Measurements from ENCODE around the gene AGRP.
A peak's percentile ranks its signal among the peaks of the same experiment; 100 is the strongest.

The AGRP gene

DNA sequence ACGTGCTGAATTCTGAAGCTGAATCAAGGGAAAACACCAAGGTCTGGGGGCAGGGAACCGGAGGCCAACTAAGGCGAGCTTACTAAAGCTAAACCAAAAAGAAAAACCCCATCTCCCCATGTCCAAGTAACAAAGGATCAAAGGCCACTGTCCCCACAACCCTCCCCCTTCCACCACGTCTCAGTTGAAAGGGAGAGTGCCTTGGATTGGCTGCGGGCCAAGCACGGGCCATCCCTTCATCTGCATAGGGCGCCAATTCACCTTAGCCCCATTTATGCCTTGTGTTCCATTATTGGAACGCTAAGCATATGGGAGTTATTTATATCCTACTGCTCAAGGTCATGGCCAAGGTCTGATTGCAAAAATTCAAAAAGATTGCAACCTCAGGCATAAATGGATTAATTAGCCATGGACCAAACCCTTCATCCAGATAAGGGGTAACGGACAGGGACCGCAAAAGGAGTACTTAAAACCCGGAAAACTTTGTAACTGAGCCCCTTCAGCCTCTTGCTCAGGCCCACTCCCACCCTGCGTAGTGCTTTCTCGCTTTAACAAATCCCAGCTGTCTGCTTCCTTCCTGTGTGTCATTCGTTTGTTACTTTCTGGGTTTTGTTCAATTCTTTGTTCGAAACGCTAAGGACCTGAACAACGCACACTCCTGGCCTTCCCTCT lies 1.6 kb downstream of the AGRP start:
- peak overlapping the region; percentile 88 to 89 for H3K4me3 ChIP-seq
- peak overlapping the region; percentile 84 to 87 for H3K27ac ChIP-seq
- TF ChIP-seq, protein P1, sequence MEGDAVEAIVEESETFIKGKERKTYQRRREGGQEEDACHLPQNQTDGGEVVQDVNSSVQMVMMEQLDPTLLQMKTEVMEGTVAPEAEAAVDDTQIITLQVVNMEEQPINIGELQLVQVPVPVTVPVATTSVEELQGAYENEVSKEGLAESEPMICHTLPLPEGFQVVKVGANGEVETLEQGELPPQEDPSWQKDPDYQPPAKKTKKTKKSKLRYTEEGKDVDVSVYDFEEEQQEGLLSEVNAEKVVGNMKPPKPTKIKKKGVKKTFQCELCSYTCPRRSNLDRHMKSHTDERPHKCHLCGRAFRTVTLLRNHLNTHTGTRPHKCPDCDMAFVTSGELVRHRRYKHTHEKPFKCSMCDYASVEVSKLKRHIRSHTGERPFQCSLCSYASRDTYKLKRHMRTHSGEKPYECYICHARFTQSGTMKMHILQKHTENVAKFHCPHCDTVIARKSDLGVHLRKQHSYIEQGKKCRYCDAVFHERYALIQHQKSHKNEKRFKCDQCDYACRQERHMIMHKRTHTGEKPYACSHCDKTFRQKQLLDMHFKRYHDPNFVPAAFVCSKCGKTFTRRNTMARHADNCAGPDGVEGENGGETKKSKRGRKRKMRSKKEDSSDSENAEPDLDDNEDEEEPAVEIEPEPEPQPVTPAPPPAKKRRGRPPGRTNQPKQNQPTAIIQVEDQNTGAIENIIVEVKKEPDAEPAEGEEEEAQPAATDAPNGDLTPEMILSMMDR (IDR thresholded peaks at IDR 0.05), result no peak
- H3K36me3 ChIP-seq, result peaks cover 0 to 10% (median 0%) of the 10 kb centered on the region in 3 donors
- no peaks in the 10 kb centered on the region for H3K9me3 ChIP-seq
- peaks cover 0 to 39% (median 33%) of the 10 kb centered on the region in 4 donors for H3K4me1 ChIP-seq
- no peak for DNase-seq
- intact Hi-C loops (cut with DNase I; ENCODE audit: low total_unique reads), result no loop called here
- no peaks in the 10 kb centered on the region for H3K27me3 ChIP-seq

DNA sequence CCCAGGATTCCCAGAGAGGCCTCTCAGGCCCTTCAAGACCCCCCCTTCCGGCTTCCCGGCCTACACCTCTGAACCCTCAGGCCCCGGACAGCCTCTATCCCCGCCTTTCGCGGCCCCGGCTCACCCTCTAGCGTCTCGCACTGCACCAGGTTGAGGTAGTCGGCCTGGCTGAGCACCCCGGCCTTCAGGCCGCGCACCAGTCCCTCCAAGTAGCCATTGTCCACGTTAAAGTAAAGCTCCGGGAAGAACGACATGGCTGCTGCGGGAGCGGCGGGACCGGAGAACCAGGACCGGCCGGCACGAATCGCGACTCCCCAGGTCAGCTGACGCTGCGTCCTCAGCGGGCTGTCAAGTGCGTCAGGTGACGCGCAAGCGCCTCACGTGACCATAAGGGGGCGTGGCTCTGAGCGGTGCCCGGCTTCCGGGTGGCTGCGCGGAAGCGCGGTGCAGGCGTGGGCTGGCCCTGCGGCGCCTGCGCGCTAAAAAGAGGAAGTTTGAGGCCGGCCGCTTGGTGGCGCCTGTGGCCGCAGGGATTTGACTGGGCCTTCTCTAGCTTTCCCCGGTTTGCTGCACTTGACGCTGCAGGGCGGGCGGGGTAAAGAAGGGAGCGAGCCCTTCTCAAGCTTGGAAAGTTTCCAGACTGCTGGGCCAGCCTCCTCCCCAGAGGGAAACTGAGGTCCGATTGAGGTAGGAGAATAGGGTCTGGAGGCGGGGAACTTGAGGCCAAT lies 2.4 kb downstream of the AGRP start, which contains the start of gene ATP6V0D1:
Gene ATP6V0D1, minus strand, starts transcription at position 325 of the 728 bp plus-strand sequence. Its CDS starts 71 bp downstream, at position 254.
- DNase-seq, result peak; percentile 97 to 99
- H3K4me3 ChIP-seq, result peak within 1 kb of the TSS; percentile 88 to 89
- H3K36me3 ChIP-seq, result peaks cover 0 to 10% (median 0%) of the 10 kb centered on the region in 3 donors
- H3K27me3 ChIP-seq, result no peaks in the 10 kb centered on the region
- TF ChIP-seq, protein P1 (IDR thresholded peaks at IDR 0.05), result peak; percentile 89 to 91
- peak within 1 kb of the TSS; percentile 84 to 87 for H3K27ac ChIP-seq
- H3K4me1 ChIP-seq, result peaks cover 0 to 39% (median 34%) of the 10 kb centered on the region in 4 donors
- no peaks in the 10 kb centered on the region for H3K9me3 ChIP-seq
- intact Hi-C loops (cut with DNase I; ENCODE audit: low total_unique reads), result no loop called here

DNA sequence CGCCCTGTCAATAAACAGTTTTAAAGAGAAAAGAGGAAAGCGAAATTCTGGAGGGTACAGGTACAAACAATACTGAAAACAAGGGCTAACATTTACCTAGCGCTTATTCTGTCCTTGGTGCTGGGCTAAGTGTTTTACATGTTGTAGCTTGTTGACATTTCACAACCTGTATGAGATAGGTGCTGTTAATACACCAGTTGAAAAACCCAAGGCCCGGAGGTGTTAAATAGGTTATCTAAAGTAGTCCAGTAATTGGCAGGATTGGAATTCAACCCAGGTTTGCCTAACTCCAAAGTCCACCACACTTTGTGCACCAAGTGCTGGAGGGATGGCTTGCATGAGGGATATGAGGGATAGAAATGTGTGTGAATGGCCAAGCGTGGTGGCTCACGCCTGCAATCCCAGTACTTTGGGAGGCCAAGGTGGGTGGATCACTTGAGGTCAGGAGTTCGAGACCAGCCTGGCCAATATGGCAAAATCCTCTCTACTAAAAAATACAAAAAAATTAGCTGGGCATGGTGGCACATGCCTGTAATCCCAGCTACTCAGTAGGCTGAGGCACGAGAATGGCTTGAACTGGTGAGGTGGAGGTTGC lies 5.3 kb downstream of the AGRP start:
- DNase-seq, result no peak
- intact Hi-C loops (cut with DNase I; ENCODE audit: low total_unique reads), result no loop called here
- no peaks in the 10 kb centered on the region for H3K36me3 ChIP-seq
- H3K9me3 ChIP-seq, result no peaks in the 10 kb centered on the region
- TF ChIP-seq, protein P1 (IDR thresholded peaks at IDR 0.05), result no peak
- H3K4me1 ChIP-seq, result peaks cover 0 to 49% (median 37%) of the 10 kb centered on the region in 4 donors
- H3K27me3 ChIP-seq, result no peaks in the 10 kb centered on the region
- no peak overlapping the region for H3K4me3 ChIP-seq
- no peak overlapping the region for H3K27ac ChIP-seq

DNA sequence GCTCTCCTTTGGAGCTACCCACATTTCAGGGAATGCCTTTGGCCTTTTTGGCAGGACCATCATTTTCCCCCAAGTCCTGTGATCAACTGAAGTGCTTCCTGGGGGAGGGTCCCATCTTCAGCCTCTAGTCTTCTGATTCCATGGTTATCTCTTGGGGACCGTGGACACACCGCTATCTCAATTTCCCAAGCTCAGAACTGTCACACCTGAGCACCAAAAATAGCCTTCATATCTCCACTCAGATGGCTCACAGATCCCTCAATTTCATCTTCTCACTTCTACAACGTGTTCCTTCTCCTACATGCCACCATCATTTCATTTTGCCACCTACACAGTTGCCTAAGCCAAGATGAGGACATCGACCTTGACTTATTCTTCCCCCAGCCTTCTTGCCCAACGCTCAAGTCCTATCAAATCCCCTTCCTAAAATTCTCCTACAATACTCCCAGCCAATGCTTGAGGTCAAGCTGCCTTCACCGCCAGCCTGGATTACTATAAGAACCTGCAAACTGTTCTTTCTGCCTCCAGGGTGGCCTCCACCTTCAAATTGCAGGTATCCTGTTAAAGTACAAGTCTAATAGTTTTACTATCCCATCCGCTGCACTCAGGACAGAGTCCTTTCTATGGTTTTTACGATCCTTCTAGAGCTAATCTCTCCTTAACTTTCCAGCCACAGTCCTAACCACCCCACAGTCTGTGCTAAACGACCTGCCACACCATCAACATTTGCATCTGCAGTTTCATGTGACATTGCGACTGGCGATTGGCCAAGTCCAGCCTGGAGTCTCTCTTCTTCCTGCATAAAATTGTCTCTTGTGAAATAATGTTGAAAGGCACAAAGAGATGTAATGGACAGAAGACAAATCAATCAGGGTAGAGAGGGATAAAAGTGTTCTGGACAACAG lies 8.5 kb downstream of the AGRP start:
- Histone ChIP-seq H3K27me3 (no peaks in the 10 kb centered on the region), H3K9me3 (no peaks in the 10 kb centered on the region), H3K36me3 (no peaks in the 10 kb centered on the region), H3K4me3 (no peak overlapping the region), H3K4me1 (peaks cover 0 to 46% (median 30%) of the 10 kb centered on the region in 4 donors), H3K27ac (no peak overlapping the region)
- TF ChIP-seq, protein P1 (IDR thresholded peaks at IDR 0.05), result no peak
- intact Hi-C loops (cut with DNase I; ENCODE audit: low total_unique reads), result no loop called here
- DNase-seq, result no peak

All from tibial artery (tissue), 4 donors.